GM18519 (cell line): ENCODE data around the gene GPR35.

Experiments used
- ATAC-seq: cut with Tn5 transposase; IDR thresholded peaks from one replicate; pipeline ENCODE4 v1.9.1; 2021; ENCODE audit warnings: mild to moderate bottlenecking, moderate library complexity; ENCODE audit not compliant: unreplicated experiment, low FRiP score

Gene GPR35

GRCh38 chr2:240622060-240622411 lies 3.2 kb upstream of the GPR35 start:
- no peak for ATAC-seq

- ATAC-seq, result no peak
Observed at GRCh38 chr2:240622531-240623235, 2.6 kb upstream of the GPR35 start.

- no peak for ATAC-seq
Observed at GRCh38 chr2:240623531-240624010, 1.7 kb upstream of the GPR35 start.

- no peak for ATAC-seq
Observed at GRCh38 chr2:240624011-240624949, 1.0 kb upstream of the GPR35 start.

- no peak for ATAC-seq
Observed at GRCh38 chr2:240626531-240627300, 1.4 kb downstream of the GPR35 start.

- ATAC-seq, result no peak
Observed at GRCh38 chr2:240627736-240628506, 2.6 kb downstream of the GPR35 start.

GRCh38 chr2:240628507-240628807 lies 3.2 kb downstream of the GPR35 start:
- ATAC-seq, result no peak

- no peak for ATAC-seq
Observed at GRCh38 chr2:240628808-240629618, 3.7 kb downstream of the GPR35 start.

- no peak for ATAC-seq
Observed at GRCh38 chr2:240629619-240629967, 4.3 kb downstream of the GPR35 start.

GRCh38 chr2:240629968-240630770 lies 4.9 kb downstream of the GPR35 start:
- no peak for ATAC-seq

- ATAC-seq, result no peak
Observed at GRCh38 chr2:240630771-240631547, 5.7 kb downstream of the GPR35 start.

GRCh38 chr2:240631548-240632305 lies 6.4 kb downstream of the GPR35 start:
- ATAC-seq, result no peak

GRCh38 chr2:240632306-240632721 lies 7.0 kb downstream of the GPR35 start:
- no peak for ATAC-seq

- no peak for ATAC-seq
Observed at GRCh38 chr2:240635121-240635997, 10.1 kb downstream of the GPR35 start.

GRCh38 chr2:240635998-240636547 lies 10.8 kb downstream of the GPR35 start:
- no peak for ATAC-seq

- no peak for ATAC-seq
Observed at GRCh38 chr2:240636563-240637115, 11.4 kb downstream of the GPR35 start.
